DOHH2 (cell line): ENCODE measurements around the gene SMIM45.
A peak's percentile ranks its signal among the peaks of the same experiment; 100 is the strongest.

Experiments
- H3F3A ChIP-seq: fragments of 200-600 bp; sonication (generic), shearing (Covaris generic); 2 replicates; pipeline ENCODE4 v1.6.0; 2016; ENCODE audit warnings: antibody characterized with exemption, mild to moderate bottlenecking; ENCODE audit not compliant: control insufficient read depth, insufficient read depth
- H3K27ac ChIP-seq: fragments of 200-600 bp; sonication (generic); 2 replicates; pipeline ENCODE4 v1.5.1; 2014; ENCODE audit warnings: low read depth, mild to moderate bottlenecking, low read length, moderate library complexity
- H3K27me3 ChIP-seq: fragments of 200-600 bp; sonication (generic); 2 replicates; pipeline ENCODE4 v1.6.1; 2014; ENCODE audit warnings: mild to moderate bottlenecking, low read length, mixed read lengths; ENCODE audit not compliant: control insufficient read depth
- H3K36me3 ChIP-seq: fragments of 200-600 bp; sonication (generic); 2 replicates; pipeline ENCODE4 v1.6.1; 2014; ENCODE audit warnings: mild to moderate bottlenecking, low read length, moderate library complexity, mixed read lengths; ENCODE audit not compliant: control insufficient read depth
- H3K4me1 ChIP-seq: fragments of 200-600 bp; sonication (generic); 2 replicates; pipeline ENCODE4 v1.6.1; 2014; ENCODE audit warnings: mild to moderate bottlenecking, low read length, mixed read lengths; ENCODE audit not compliant: control insufficient read depth
- H3K4me2 ChIP-seq: fragments of 200-600 bp; sonication (generic); 2 replicates; pipeline ENCODE4 v1.6.0; 2014; ENCODE audit warnings: mild to moderate bottlenecking, low read length, moderate library complexity
- H3K4me3 ChIP-seq: fragments of 200-600 bp; sonication (generic); 2 replicates; pipeline ENCODE4 v1.5.1; 2014; ENCODE audit warnings: mild to moderate bottlenecking, low read length, mixed read lengths
- H3K79me2 ChIP-seq: fragments of 200-600 bp; sonication (generic); 2 replicates; pipeline ENCODE4 v1.6.1; 2014; ENCODE audit warnings: mild to moderate bottlenecking, low read length, mixed read lengths; ENCODE audit not compliant: control insufficient read depth
- H3K9me2 ChIP-seq: fragments of 200-600 bp; sonication (generic); replicated peaks from 2 replicates; pipeline ENCODE4 v1.6.1; 2014; ENCODE audit warnings: mild to moderate bottlenecking, low read length, mixed read lengths; ENCODE audit not compliant: control insufficient read depth
- H3K9me3 ChIP-seq: fragments of 200-600 bp; sonication (generic); 2 replicates; pipeline ENCODE4 v1.6.1; 2014; ENCODE audit warnings: antibody characterized with exemption, low read length, mixed read lengths; ENCODE audit not compliant: control insufficient read depth, insufficient read depth
- H4K20me1 ChIP-seq: fragments of 200-600 bp; sonication (generic); 2 replicates; pipeline ENCODE4 v1.6.0; 2014; ENCODE audit warnings: low read depth, mild to moderate bottlenecking, antibody characterized with exemption, low read length, moderate library complexity; ENCODE audit not compliant: control insufficient read depth, insufficient read depth
- CTCF ChIP-seq: fragments of 200-600 bp; sonication (generic); IDR thresholded peaks from one replicate; pipeline ENCODE4 v1.5.1; 2014; ENCODE audit warnings: antibody characterized with exemption, mild to moderate bottlenecking, low read depth, low read length; ENCODE audit not compliant: poor library complexity, severe bottlenecking
- EZH2phosphoT487 ChIP-seq: fragments of 200-600 bp; sonication (generic); IDR thresholded peaks from 2 replicates; pipeline ENCODE4 v1.6.1; 2017; ENCODE audit warnings: borderline replicate concordance, mild to moderate bottlenecking, antibody characterized with exemption, low read length, moderate library complexity, mixed read lengths

The SMIM45 gene

DNA sequence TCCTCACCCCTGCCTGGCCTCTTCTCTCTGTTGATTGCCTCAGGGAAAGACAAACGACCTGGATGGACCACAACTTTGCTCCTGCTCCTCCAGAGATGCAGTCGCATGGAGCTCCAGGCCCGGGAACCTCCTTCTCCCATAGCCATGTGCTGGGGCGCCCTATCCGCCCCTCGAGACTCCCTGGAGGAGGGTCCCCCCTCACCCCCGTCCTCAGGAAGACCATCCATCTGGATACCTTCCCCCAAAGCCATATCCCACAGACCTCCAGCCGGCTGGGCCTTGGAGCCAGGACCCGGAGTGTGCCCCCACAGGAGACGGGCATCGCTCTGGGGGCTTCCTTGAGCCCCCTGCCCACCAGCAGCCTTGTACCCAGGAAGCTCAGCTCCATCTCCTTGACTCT lies 19.5 kb downstream of the SMIM45 start:
- no peaks in the 10 kb centered on the region for H3K79me2 ChIP-seq
- H3K9me3 ChIP-seq, result no peaks in the 10 kb centered on the region
- H4K20me1 ChIP-seq, result no peaks in the 10 kb centered on the region
- no peak overlapping the region for H3K4me3 ChIP-seq
- no peaks in the 10 kb centered on the region for H3K9me2 ChIP-seq
- H3K27me3 ChIP-seq, result peaks cover 29% of the 10 kb centered on the region
- peaks cover 13% of the 10 kb centered on the region for H3K4me1 ChIP-seq
- no peak overlapping the region for H3K27ac ChIP-seq
- no peak overlapping the region for H3K4me2 ChIP-seq
- H3F3A ChIP-seq, result peaks cover 5% of the 10 kb centered on the region; the same call in 1 of the 2 replicates
- H3K36me3 ChIP-seq, result no peaks in the 10 kb centered on the region
- TF ChIP-seq CTCF, result no peak

DNA sequence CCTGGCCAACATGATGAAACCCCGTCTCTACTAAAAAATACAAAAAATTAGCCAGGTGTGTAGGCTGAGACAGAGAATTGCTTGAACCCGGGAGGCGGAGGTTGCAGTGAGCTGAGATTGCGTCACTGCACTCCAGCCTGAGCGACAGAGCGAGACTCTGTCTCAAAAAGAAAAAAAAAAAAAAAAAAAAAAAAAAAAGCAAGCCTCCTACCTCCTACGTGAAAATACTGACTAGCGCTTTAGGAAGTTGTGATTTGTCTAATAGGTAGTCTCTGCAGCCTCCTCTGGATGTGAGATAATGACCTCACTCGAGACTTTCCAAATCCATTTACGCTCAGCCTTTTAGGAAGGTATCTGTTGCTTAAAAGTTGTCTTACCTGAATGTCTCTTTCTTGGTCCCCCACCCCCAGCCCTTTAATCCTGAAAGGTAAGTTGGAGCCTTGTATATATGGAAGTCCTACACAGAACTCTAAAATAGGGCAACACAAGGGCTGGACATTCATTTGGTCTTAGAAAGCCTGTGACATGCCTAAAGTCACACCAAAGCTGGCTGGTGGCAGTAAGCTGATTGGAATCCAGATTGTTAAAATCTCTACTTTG lies 22.8 kb downstream of the SMIM45 start:
- H3K4me2 ChIP-seq, result peak overlapping the region; percentile 32
- peaks cover 5% of the 10 kb centered on the region; the same call in 1 of the 2 replicates for H3F3A ChIP-seq
- H3K9me3 ChIP-seq, result no peaks in the 10 kb centered on the region
- peaks cover 17% of the 10 kb centered on the region for H3K4me1 ChIP-seq
- H3K79me2 ChIP-seq, result no peaks in the 10 kb centered on the region
- H3K4me3 ChIP-seq, result no peak overlapping the region
- no peaks in the 10 kb centered on the region for H4K20me1 ChIP-seq
- no peaks in the 10 kb centered on the region for H3K36me3 ChIP-seq
- H3K27ac ChIP-seq, result no peak overlapping the region
- no peaks in the 10 kb centered on the region for H3K9me2 ChIP-seq
- TF ChIP-seq CTCF (no peak), EZH2phosphoT487 (no peak)
- H3K27me3 ChIP-seq, result peaks cover 48% of the 10 kb centered on the region

DNA sequence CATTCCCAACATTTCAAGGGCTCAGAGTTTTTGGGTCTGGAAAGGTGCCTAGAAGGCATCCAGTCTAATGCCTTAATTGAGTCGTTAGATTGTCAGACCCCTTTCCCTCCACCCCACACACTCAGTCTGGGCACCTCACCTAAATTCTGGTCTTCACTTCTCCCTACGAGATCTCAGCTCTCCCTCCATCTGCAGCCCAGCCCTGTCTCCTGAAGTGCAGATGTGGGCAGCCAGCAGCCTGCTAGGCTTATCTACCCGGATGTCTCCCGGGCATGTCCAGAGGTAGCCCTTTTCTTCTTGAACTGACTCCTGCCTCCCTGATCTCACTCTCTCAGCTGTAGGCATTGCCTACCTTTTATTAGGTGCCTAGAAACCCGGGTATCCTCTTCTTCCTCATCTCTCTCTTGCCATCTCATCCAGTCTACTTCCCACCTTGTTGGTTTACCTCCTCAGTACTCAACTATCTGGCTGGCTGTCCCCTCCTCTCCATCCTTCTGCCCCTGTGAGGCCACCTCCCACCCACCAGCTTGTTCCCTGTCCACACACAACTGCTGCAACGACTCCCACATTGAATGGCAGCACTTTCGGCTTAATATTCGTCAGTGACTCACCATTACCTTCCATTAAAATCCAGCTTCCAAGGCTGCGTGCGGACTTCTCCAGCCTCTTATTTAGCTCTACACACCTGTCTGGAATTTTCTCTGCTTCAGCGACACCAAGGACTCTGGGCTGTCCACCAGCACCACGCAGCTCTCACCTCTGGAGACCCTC lies 23.5 kb downstream of the SMIM45 start:
- peaks cover 17% of the 10 kb centered on the region for H3K4me1 ChIP-seq
- no peaks in the 10 kb centered on the region for H3K9me2 ChIP-seq
- H3K27me3 ChIP-seq, result peaks cover 48% of the 10 kb centered on the region
- no peaks in the 10 kb centered on the region for H3K36me3 ChIP-seq
- peaks cover 5% of the 10 kb centered on the region; the same call in 1 of the 2 replicates for H3F3A ChIP-seq
- no peak for TF ChIP-seq CTCF
- TF ChIP-seq EZH2phosphoT487, result no peak
- no peaks in the 10 kb centered on the region for H3K9me3 ChIP-seq
- H3K4me3 ChIP-seq, result no peak overlapping the region
- no peak overlapping the region for H3K27ac ChIP-seq
- no peaks in the 10 kb centered on the region for H4K20me1 ChIP-seq
- H3K4me2 ChIP-seq, result no peak overlapping the region
- no peaks in the 10 kb centered on the region for H3K79me2 ChIP-seq
